Measurements from ENCODE around the gene NCF2. TPM values are rescaled to one million over a fixed set of nuclear protein-coding genes. Genes with fewer than 3 reads are reported as not detected.
"Not testable (repeated sequence)": the region's sequence is repeated elsewhere in the genome, so short reads cannot be mapped to it uniquely, and the experiment has no call there.

Gene NCF2, protein sequence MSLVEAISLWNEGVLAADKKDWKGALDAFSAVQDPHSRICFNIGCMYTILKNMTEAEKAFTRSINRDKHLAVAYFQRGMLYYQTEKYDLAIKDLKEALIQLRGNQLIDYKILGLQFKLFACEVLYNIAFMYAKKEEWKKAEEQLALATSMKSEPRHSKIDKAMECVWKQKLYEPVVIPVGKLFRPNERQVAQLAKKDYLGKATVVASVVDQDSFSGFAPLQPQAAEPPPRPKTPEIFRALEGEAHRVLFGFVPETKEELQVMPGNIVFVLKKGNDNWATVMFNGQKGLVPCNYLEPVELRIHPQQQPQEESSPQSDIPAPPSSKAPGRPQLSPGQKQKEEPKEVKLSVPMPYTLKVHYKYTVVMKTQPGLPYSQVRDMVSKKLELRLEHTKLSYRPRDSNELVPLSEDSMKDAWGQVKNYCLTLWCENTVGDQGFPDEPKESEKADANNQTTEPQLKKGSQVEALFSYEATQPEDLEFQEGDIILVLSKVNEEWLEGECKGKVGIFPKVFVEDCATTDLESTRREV
- total RNA-seq: 1 to 10 TPM; 3.1 to 7.0 TPM
- long read RNA-seq, partial matches to known transcripts: 1 of 4 reads
- long read RNA-seq, other reads (novel, unspliced or antisense): 2 of 4 reads

DNA sequence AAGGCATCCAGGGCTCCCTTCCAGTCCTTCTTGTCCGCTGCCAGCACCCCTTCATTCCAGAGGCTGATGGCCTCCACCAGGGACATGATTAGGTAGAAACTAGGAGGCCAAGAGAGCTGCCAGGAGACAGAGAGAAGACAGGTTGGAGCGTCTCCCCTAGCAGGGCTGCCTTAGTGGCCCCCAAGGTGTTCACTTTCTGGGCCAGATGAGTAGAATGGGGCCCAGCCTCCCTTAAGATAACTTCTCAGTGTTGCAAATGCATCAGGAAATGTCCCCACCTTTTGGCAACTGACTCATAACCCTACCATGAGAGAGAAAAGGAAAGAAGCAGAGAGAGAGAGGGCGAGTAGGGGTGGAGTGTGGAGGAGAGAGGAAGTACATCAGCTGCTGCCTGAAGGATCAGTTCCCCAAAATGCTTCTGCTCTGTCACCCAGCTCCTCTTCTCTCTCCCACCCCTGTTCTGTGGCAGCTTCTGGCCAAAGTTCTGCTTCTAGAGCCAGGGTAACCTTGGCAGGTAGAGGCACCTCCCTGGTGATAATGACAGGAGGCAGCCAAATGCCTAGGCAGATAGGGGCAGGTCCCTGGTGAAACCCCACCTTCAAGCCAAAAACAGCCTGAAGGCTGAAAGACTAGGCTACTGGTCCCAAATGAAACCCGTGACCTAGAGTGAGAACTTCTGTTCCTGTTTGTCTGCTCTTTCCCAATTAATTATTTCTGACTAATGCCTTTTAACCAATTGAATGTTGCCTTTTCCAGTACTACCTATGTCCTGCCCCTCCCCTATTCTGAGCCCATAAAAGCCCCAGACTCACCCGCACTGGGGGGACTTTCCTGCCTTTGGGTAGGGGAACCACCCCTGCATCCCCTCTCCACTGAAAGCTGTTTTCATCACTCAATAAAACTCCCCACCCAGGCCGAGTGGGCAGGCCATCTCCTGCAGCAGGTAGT is at the start of gene NCF2:
NCF2 (minus strand) TSS at position 216 of the 948 bp plus-strand sequence; CDS start at position 86, 130 bp downstream.
- intact Hi-C loops (cut with DNase I, micrococcal nuclease): no loop called here
- DNase-seq (peak in 1 of 2 donors; percentile 29), ATAC-seq (peak; percentile 62)

DNA sequence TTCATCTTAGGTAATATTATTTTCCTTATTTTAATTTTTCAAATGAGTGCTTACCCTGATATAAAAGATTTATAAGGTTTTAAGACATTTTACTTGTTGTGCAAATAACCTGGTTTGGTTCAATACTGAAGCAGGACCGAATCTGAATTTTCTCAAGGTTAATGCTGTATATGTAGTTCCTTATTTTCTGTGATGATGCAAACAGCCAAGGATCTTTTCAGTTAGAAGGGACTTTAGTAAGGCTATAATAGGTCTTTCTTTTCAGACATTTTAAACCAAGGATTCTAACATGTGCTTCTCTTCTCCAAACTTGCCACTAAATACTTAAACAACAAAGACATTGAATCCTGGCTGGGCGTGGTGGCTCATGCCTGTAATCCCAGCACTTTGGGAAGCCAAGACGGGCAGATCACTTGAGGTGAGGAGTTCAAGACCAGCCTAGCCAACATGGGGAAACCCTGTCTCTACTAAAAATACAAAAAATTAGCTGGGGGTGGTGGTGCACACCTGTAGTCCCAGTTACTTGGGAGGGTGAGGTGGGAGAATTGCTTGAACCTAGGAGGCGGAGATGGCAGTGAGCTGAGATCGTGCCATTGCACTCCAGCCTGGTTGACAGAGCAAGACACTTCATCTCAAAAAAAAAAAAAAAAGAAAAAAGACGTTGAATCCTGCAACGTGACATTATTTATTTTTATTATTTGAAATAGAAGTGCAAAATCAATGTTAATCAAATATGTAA is 48.6 kb upstream of the NCF2 start:
- DNase-seq: no peak
- no peak for ATAC-seq
- intact Hi-C loops (cut with DNase I, micrococcal nuclease): no loop called here

DNA sequence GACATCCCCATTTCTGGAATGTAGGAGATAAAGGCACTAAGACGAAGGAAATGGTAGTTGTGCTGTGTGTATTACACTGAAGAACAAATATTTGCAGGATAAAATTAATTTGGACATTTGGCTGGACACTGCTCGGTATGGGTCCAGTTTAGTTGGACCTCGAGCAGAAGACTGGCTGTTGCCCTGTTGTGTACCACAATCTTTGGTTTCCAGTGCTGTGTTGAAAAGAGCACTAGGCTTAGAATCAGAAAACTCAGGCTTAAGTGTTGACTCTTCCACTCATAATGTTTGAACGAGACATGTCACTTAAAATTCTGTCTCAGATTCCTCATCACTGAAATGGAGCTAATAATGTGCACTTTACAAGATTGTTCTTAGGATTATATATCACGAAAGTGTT is 46.5 kb upstream of the NCF2 start:
- no peak for ATAC-seq
- DNase-seq: no peak
- intact Hi-C loops (cut with DNase I, micrococcal nuclease): no loop called here

DNA sequence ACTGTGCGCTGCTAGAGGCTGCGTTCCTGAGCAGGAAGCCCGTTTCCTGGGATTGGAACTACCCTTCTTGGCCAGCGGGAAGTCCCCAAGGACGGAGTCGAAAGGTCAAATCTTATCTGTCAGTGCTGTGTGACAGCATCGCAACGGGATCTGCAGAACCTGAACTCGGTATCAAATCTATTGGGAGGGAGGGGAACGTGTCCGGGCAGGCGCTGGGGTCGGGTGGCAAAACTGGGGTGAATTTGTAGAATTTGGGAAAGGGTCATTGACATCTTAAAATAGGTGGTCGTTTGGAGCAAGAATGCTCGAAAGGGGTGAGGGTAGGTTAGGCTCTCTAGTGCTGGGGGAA is 46.0 kb upstream of the NCF2 start:
- DNase-seq (no peak), ATAC-seq (peak; percentile 55)
- intact Hi-C loops (cut with DNase I, micrococcal nuclease): no loop called here

DNA sequence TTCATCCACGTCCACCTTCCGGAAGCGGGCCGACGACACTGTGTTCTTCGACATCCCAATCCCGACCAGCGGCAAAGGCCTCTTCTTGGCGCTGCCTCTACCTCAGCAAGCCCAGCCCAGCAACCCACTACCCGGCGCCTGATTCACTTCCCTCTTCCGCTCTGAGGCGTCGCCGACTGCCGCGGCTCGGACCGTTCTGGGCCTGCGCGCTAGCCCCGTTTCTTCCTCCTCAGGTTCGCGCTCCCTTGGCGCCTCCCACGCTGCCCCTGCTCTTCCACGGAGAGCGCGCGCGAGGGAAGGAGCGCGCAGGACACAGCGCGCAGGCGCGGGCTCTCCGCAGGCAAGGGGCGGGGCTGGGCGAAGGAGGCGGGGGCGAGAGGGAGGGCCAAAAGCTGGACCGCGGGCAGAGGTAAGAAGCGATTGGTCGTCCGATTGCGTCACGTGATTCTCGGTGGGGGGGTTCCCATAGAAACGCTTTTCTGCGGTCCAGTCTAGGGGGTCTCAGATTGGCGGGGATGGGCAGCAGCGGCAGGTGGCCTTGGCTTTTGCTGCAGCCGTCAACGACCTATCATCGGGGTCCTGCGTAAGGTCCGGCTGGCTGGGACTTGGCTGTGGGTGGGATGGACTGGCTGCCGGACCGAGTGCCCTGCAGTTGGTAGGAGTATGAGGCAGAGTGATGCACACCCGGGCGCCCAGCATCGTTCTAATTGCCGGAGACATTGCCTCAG is 45.5 kb upstream of the NCF2 start, which contains the start of gene ARPC5:
ARPC5 (minus strand) TSS at position 178 of the 728 bp plus-strand sequence; CDS start at position 54, 124 bp downstream.
- ATAC-seq: peak; percentile 92
- intact Hi-C loops (cut with DNase I, micrococcal nuclease): no loop called here

DNA sequence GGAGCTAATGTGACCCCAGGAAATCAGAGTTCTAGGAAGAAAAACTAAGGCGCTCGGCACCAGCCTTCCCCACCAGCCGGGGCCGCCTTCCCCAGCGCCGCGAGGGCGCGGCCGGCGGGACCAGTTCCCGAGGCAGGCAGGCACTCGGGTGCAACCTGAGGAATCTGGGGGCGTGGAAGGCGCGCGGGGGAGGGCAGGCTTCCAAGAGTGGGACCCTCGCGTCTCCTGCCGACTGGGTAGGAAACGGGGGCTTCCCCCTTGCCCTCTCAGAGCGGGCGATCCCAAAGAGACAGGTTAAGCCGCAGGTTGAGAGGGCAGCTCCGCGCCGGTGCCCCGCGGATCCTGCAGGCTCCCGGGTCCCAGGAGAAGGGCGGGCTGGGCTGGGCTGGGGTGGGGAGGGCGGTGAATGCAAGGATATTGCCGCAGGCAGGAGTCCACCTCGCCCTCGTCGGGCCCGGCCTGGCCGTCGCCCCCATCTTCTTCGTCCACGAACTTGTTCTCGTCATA is 44.9 kb upstream of the NCF2 start:
- intact Hi-C loops (cut with DNase I, micrococcal nuclease): no loop called here
- DNase-seq: peak; percentile 39 to 64
- ATAC-seq: peak; percentile 62

More for the DNA sequence above, 45.5 kb upstream of the NCF2 start, which contains the start of gene ARPC5:
- DNase-seq: peak; percentile 95 to 96

DNA sequence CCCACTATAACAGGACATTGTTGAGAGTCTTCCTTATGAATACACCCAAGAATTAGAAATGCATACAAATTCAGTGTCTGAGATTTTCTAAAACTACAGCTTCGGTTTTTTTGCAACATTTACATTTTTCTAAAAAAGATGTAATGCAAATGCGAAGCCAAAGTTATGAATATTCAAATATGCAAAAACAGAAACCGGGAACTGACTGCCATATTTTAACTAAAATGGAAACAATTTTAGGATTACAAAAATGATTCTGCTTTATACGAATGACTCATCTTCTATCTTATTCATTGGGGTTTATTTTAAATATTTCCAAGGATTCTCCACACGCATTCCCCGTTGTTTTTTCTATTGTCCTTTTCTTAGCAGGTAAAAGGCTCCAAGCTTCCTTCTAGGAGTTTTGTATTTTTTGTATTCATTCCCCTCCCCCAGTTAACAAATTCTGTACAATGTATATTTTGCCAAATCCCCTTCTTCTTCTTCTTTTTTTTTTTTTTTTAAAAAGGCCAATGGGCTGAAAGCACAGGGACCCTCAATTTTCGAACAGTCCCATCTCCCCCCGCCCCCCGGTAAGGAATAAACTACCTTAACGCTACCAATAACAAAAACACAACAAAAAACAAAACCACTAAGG is 44.3 kb upstream of the NCF2 start:
- DNase-seq (no peak), ATAC-seq (no peak)
- intact Hi-C loops (cut with DNase I, micrococcal nuclease): no loop called here

DNA sequence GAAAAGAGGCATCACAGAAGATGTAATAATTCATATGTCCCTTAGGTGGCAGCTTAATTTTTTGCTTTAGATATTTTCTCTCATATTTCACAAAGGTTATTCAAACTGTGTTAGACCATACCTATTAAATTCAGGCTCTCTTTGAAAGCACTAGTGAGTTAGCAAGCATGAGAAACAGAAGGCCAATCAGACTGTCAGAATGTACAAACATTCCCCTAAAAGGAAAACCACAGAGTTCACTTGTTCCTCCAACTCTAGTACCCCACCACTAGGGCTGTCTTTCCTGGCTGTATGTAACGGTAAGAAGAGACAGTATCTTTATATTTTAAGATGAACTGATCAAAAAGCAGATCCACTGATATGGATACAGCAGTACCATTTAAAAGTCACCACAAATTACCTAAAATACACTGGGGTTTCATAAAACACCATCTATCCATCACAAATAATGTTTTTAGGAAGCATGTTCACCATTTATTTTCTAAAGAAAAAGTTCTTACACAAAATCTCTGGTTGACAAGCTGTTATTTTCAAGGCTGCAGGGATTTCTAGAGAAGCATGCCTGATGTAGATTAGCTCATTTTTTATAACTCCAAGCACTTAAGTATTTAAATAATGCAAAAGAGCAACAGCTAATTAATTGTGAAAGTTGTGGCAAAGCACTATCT is 43.6 kb upstream of the NCF2 start:
- DNase-seq: no peak
- no peak for ATAC-seq
- intact Hi-C loops (cut with DNase I, micrococcal nuclease): no loop called here

DNA sequence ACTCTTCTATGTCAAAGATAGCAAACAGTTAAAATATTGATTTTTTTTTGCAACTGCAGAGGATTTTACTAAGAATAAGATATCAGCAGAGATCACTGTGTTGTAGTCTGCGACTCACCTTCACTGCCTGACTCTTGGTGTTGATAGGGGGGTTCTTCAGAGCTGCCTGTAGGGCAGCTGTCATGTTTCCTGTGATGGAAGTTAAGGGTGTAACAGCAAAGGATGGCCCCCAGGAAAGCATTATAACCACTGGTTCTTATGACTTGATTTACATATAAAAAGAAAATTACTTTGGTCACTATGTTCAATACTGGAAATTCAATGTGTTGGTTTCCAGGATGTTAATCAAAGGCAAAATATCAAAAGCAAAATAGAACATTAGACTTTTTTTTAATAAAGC is 42.7 kb upstream of the NCF2 start:
- DNase-seq (no peak), ATAC-seq (no peak)
- intact Hi-C loops (cut with DNase I, micrococcal nuclease): no loop called here

DNA sequence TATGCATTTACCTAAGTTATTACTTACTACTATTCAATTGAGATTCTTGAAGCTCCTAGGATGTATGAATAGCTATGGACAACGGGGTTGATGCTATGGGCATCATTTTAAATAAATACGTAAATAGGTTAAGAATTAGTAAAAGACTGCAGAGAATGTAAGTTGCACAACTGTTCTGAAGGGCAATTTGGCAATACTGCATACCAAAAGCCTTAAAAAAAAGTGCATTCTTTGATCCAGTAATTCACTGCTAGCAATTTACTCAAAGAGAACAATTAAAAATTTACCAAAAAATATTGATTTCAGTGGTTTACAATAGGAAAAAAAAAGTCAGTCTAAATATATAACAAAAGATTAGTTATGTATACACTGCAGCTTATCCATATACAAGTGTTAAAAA is 41.9 kb upstream of the NCF2 start:
- ATAC-seq (no peak), DNase-seq (no peak)
- intact Hi-C loops (cut with DNase I, micrococcal nuclease): no loop called here

DNA sequence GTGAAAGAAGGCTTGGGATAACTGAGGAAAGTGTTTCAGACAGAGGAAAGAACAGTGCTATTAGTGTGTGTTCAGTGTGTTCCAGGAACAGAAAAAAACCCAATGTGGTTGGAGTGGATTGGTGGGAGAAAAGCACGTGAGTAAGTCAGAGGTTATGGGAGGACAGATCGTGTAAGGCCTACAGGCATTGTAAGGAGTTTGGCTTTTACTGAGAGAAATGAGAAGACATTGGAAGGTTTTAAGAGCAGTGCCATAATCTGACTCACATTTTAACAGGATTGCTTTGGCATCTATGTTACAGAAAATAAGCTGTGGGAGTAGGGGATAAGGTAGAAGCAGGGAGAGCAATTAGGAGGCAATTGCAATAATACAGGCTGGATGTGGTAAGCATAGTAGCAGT is 40.5 kb upstream of the NCF2 start:
- DNase-seq: no peak
- intact Hi-C loops (cut with DNase I, micrococcal nuclease): no loop called here
- no peak for ATAC-seq

DNA sequence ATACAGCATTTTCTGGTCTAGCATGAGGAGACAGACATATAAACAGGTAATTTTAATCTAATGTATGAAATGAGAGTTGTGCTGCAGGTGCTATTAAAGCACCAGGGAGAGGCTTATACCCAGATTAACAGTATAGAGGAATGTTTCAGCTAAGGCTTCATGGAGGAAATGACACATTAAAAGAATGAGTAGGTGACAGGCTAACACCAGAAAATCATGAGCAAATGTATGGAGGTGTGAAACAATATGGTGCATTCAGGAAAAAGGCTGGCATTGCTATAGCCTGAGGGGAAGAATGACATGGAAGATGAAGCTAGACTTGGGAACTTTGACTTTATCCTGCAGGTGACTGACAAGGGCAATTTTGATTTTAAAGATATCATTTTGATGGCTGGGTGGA is 38.3 kb upstream of the NCF2 start:
- ATAC-seq (no peak), DNase-seq (no peak)
- intact Hi-C loops (cut with DNase I, micrococcal nuclease): no loop called here

DNA sequence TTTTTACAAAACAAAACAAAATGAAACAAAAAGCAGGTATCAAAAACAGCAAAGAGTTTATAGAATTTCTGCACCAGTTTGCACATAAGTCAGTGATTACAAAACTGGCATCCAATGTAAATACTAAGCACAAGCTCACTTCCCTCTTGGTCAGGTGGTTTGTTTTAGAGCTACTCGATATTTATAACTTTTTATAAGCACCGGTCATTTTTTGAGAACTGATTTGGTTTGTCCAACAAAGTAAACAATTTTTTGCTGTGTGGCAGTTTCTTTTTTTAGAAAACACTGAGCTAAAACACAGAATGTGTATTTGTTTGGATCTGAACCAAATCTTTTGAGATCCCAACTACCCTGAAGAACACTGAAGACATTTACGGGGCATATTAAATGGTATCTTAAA is 36.0 kb upstream of the NCF2 start:
- ATAC-seq; DNase-seq; intact Hi-C loops (cut with DNase I, micrococcal nuclease): not testable (repeated sequence)

DNA sequence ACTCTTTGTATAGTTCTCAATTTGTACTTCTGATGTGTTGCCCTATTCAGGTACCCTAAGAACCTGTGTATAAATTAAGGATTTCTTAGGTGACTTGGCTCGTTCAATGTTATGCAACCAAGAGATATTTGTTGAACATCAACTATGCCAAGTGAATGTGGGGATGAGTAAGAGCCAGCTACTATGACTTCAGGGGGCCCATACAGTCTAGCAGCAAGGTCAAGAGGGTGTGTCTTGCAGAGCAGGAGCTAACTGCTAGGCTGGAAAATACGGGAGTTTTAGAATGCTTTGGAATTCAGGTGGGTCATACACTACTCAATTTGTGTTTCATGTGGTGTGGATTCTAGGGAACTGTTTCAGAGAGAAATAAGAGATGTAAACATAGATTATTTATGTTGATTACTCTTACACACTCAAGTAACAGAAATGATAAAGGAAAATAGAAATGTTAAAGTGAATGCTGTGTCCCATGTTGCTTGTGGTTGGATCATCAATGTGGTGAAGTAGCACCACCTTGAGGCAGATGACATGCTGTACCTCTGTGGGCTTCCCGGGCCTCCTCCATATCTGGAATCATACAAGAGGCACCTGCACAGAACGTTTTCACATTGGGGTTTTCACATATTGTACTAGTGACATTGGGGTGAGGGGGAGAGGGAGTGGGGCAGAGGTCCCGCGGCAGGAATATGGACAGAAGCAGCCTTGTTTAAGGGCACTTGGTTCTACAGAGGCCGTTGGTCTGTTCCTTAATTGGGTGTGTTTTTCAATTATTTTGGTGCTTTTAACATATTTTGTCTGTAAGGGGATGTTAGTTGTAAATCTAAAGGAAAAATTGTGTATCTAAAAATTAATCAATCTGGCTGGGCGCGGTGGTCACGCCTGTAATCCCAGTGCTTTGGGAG is 32.9 kb upstream of the NCF2 start:
- intact Hi-C loops (cut with DNase I, micrococcal nuclease): loop anchor here in 1 of 2 donors (5.0 kb wide), 1 partner anchor 151 kb away; the partner anchor contains the start of gene SMG7
- DNase-seq (peak; percentile 46 to 60), ATAC-seq (peak; percentile 97)

DNA sequence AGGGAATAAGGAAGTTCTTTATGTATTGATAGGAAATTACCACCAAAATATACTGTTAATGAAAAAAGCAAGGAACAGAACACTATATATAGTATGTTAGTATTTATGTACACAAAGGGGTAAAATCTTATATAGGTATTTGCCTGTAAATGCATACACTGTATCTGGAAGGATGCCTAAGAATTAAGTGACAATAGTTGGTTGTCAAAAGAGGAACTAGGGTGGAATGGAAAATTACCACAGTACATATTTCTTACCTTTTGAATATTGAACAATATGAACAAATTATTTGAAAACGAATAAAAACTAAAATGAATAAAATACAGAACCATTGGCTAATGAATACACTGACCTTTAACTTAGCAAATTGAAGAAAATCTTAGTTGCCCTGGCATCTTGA is 31.8 kb upstream of the NCF2 start:
- ATAC-seq: no peak
- intact Hi-C loops (cut with DNase I, micrococcal nuclease): loop anchor here in 1 of 2 donors (5.0 kb wide), 1 partner anchor 150 kb away; the partner anchor contains the start of gene SMG7
- no peak for DNase-seq

DNA sequence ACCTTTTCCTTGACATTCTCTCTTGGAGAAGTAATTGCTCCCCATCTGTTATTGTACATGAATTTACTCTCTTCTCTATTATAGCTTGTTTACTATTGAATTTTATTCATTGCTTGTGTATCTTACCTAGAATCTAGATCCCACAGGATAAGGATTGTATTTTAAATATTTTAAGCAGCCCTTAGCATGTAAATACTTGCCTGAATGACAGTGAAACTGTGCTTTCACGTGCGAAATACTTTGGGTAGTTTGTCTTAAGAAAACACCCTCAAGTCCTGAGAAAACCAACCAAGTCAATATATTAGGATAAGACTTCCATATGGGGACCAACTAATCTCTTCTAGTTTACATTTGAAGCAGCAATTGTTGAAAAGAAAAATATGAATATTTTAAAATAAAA is 30.1 kb upstream of the NCF2 start:
- DNase-seq (no peak), ATAC-seq (no peak)
- intact Hi-C loops (cut with DNase I, micrococcal nuclease): loop anchor here in 1 of 2 donors (5.0 kb wide), 1 partner anchor 148 kb away; the partner anchor contains the start of gene SMG7

Measured in left colon (tissue), 2 donors.